H1 (cell line): ENCODE measurements around the gene UGT1A9. TPM values are rescaled to one million over a fixed set of nuclear protein-coding genes. Genes with fewer than 3 reads are reported as not detected.
A peak's percentile ranks its signal among the peaks of the same experiment; 100 is the strongest.

Experiments used
- CTCF ChIA-PET: fragments of 300-600 bp; sonication (Branson Sonifier 250); formaldehyde crosslinking; loops from one replicate; lab custom pipeline; 2021; ENCODE audit not compliant: partially characterized antibody; lab: Charles Lee
- POLR2A ChIA-PET: fragments of 300-600 bp; sonication (Branson Sonifier 250); formaldehyde crosslinking; loops from one replicate; lab custom pipeline; 2021; ENCODE audit warnings: inconsistent platforms; ENCODE audit not compliant: partially characterized antibody; lab: Charles Lee
- DNase-seq, 2 experiments: peaks; one replicate each; pipeline versions ENCODE4 v3.0.0 to v3.0.0-alpha.2; 2010 to 2022; ENCODE audit warnings: low spot score in 2 of 2, low read depth in 1 of 2, mixed read lengths in 1 of 2
- FAIRE-seq: peaks from 2 replicates; lab custom pipeline; 2011; peaks lifted over from hg19 to GRCh38; lab: Jason Lieb, UNC
- H2AFZ ChIP-seq: 2 replicates; pipeline ENCODE4 v1.8.1; 2012; ENCODE audit warnings: low read length, inconsistent platforms
- H2AK5ac ChIP-seq: 2 replicates; pipeline ENCODE4 v1.6.1; 2013; ENCODE audit warnings: low read depth, low read length
- H2BK120ac ChIP-seq: replicated peaks from 2 replicates; pipeline ENCODE3; 2013; ENCODE audit warnings: low read depth, low read length, inconsistent platforms
- H2BK12ac ChIP-seq: 2 replicates; pipeline ENCODE4 v1.6.1; 2013; ENCODE audit warnings: low read depth, low read length
- H2BK15ac ChIP-seq: 2 replicates; pipeline ENCODE4 v1.6.1; 2013; ENCODE audit warnings: low read length
- H2BK20ac ChIP-seq: 2 replicates; pipeline ENCODE4 v1.6.1; 2013; ENCODE audit warnings: low read length
- H2BK5ac ChIP-seq: 2 replicates; pipeline ENCODE4 v1.6.1; 2013; ENCODE audit warnings: low read depth, low read length
- H3K14ac ChIP-seq: 2 replicates; pipeline ENCODE4 v1.6.1; 2013; ENCODE audit warnings: inconsistent platforms; ENCODE audit not compliant: insufficient read length
- H3K18ac ChIP-seq: 2 replicates; pipeline ENCODE4 v1.6.1; 2013; ENCODE audit warnings: low read length; ENCODE audit errors: extremely low read depth
- H3K23ac ChIP-seq: 2 replicates; pipeline ENCODE4 v1.6.1; 2013; ENCODE audit warnings: inconsistent platforms; ENCODE audit not compliant: insufficient read length
- H3K23me2 ChIP-seq: 2 replicates; pipeline ENCODE4 v1.6.1; 2013; ENCODE audit warnings: low read depth, low read length
- H3K27ac ChIP-seq: 2 replicates; pipeline ENCODE4 v1.6.1; 2011; ENCODE audit warnings: low read depth, low read length, inconsistent platforms
- H3K27me3 ChIP-seq, 4 experiments: replicated peaks in 1 of 4; 1 replicate in 1 of 4; 2 replicates in 3 of 4; pipeline versions ENCODE4 v1.6.1 to v1.8.1; 2011 to 2013; ENCODE audit warnings: low read length in 3 of 4, mild to moderate bottlenecking in 3 of 4, inconsistent platforms in 2 of 4, mixed read lengths in 2 of 4, moderate library complexity in 1 of 4; ENCODE audit not compliant: control insufficient read depth in 3 of 4, insufficient read depth in 3 of 4; ENCODE audit errors: extremely low read depth in 1 of 4
- H3K36me3 ChIP-seq, 4 experiments: 2 replicates each; pipeline versions ENCODE4 v1.6.1 to v1.8.1; 2011 to 2013; ENCODE audit warnings: mild to moderate bottlenecking in 4 of 4, low read length in 3 of 4, moderate library complexity in 2 of 4, control low read depth in 1 of 4, inconsistent platforms in 1 of 4; ENCODE audit not compliant: insufficient read depth in 4 of 4, control insufficient read depth in 2 of 4
- H3K4ac ChIP-seq: replicated peaks from 2 replicates; pipeline ENCODE3; 2013; ENCODE audit warnings: low read length, low read depth, mixed read lengths, inconsistent platforms; ENCODE audit not compliant: insufficient read length
- H3K4me1 ChIP-seq, 4 experiments: replicated peaks in 1 of 4; 1 replicate in 1 of 4; 2 replicates in 3 of 4; pipeline versions ENCODE4 v1.6.1 to v1.8.1; 2011 to 2013; ENCODE audit warnings: low read length in 3 of 4, inconsistent platforms in 2 of 4, mixed read lengths in 1 of 4; ENCODE audit not compliant: insufficient read depth in 4 of 4, control insufficient read depth in 3 of 4
- H3K4me2 ChIP-seq, 2 experiments: 2 replicates each; pipeline versions ENCODE4 v1.6.1 to v1.8.1; 2011 to 2013; ENCODE audit warnings: low read depth in 2 of 2, low read length in 2 of 2, control low read depth in 1 of 2, inconsistent platforms in 1 of 2, mild to moderate bottlenecking in 1 of 2; ENCODE audit not compliant: insufficient read depth in 1 of 2
- H3K4me3 ChIP-seq, 4 experiments: fragments of 200-600, 300-600 bp in 1 of 4; sonication (generic), shearing (Covaris generic), sonication (Bioruptor Twin) in 1 of 4; 2 replicates each; pipeline versions ENCODE4 v1.5.1 to v1.8.1; 2011 to 2016; ENCODE audit warnings: low read length in 4 of 4, low read depth in 3 of 4, control low read depth in 2 of 4, inconsistent platforms in 2 of 4, mild to moderate bottlenecking in 2 of 4, mixed read lengths in 1 of 4, moderate library complexity in 1 of 4; ENCODE audit not compliant: insufficient read depth in 2 of 4; ENCODE audit errors: extremely low read depth in 1 of 4
- H3K56ac ChIP-seq: replicated peaks from 2 replicates; pipeline ENCODE3; 2013; ENCODE audit warnings: low read depth, mild to moderate bottlenecking, mixed read lengths, low read length, inconsistent platforms; ENCODE audit not compliant: insufficient read length
- H3K79me1 ChIP-seq: 2 replicates; pipeline ENCODE4 v1.6.1; 2013; ENCODE audit warnings: low read depth, low read length, control low read depth
- H3K79me2 ChIP-seq, 2 experiments: 2 replicates each; pipeline versions ENCODE4 v1.6.1 to v1.8.1; 2012 to 2013; ENCODE audit warnings: low read length in 2 of 2, mild to moderate bottlenecking in 2 of 2, inconsistent platforms in 1 of 2; ENCODE audit not compliant: insufficient read depth in 2 of 2, control insufficient read depth in 1 of 2
- H3K9ac ChIP-seq, 4 experiments: replicated peaks in 1 of 4; 1 replicate in 1 of 4; 2 replicates in 3 of 4; pipeline versions ENCODE4 v1.6.1 to v1.8.1; 2011 to 2013; ENCODE audit warnings: low read depth in 3 of 4, low read length in 3 of 4, control low read depth in 2 of 4, mild to moderate bottlenecking in 2 of 4, moderate library complexity in 2 of 4, inconsistent platforms in 1 of 4; ENCODE audit errors: extremely low read depth in 1 of 4
- H3K9me3 ChIP-seq, 2 experiments: 2 replicates each; pipeline versions ENCODE4 v1.6.1 to v1.8.1; 2012 to 2013; ENCODE audit warnings: mild to moderate bottlenecking in 2 of 2, moderate library complexity in 2 of 2, control low read depth in 1 of 2, inconsistent platforms in 1 of 2, low read depth in 1 of 2, low read length in 1 of 2, mixed read lengths in 1 of 2; ENCODE audit not compliant: insufficient read depth in 2 of 2
- H4K20me1 ChIP-seq, 2 experiments: replicated peaks in 1 of 2; 2 replicates each; pipeline versions ENCODE3 to v1.8.1; 2011 to 2013; ENCODE audit warnings: inconsistent platforms in 2 of 2, low read length in 2 of 2, mild to moderate bottlenecking in 1 of 2; ENCODE audit not compliant: insufficient read depth in 2 of 2, control insufficient read depth in 1 of 2
- H4K5ac ChIP-seq: 2 replicates; pipeline ENCODE4 v1.6.1; 2013; ENCODE audit warnings: low read length, low read depth, mixed read lengths, inconsistent platforms; ENCODE audit not compliant: insufficient read length
- H4K8ac ChIP-seq: 2 replicates; pipeline ENCODE4 v1.8.0; 2013; ENCODE audit warnings: mild to moderate bottlenecking, moderate library complexity, low read length, inconsistent platforms; ENCODE audit not compliant: insufficient read depth; ENCODE audit errors: extremely low read depth
- H4K91ac ChIP-seq: replicated peaks from 2 replicates; pipeline ENCODE3; 2013; ENCODE audit warnings: low read length, mixed read lengths, inconsistent platforms; ENCODE audit not compliant: insufficient read length
- ASH2L ChIP-seq: fragments of 200-600, 300-600 bp; sonication (generic); IDR thresholded peaks from one replicate; pipeline ENCODE4 v1.7.1; 2017; ENCODE audit warnings: low read length
- CBX5 ChIP-seq: fragments of 300-800, 300-1000 bp; sonication (generic); IDR thresholded peaks from 2 replicates; pipeline ENCODE4 v1.7.1; 2016; ENCODE audit warnings: antibody characterized with exemption, low read length, low read depth
- EP300 ChIP-seq, 2 experiments: IDR thresholded peaks; 1 replicate in 1 of 2; 2 replicates in 1 of 2; pipeline ENCODE4 v1.6.1; 2011 to 2012; ENCODE audit warnings: low read depth in 2 of 2, low read length in 2 of 2, mild to moderate bottlenecking in 2 of 2, borderline replicate concordance in 1 of 2, inconsistent platforms in 1 of 2, moderate library complexity in 1 of 2
- GABPA ChIP-seq: IDR thresholded peaks from 2 replicates; pipeline ENCODE4 v1.6.1; 2011; ENCODE audit warnings: mild to moderate bottlenecking, low read length, moderate library complexity, borderline replicate concordance; ENCODE audit not compliant: insufficient read depth
- KDM1A ChIP-seq: fragments of 200-600, 300-600 bp; sonication (generic); IDR thresholded peaks from 2 replicates; pipeline ENCODE4 v1.7.1; 2016; ENCODE audit warnings: mild to moderate bottlenecking, low read length, borderline replicate concordance
- POLR2A ChIP-seq, 2 experiments: IDR thresholded peaks; 1 replicate in 1 of 2; 2 replicates in 1 of 2; pipeline ENCODE4 v1.6.1; 2011; ENCODE audit warnings: low read depth in 2 of 2, low read length in 2 of 2, mild to moderate bottlenecking in 2 of 2; ENCODE audit errors: control extremely low read depth in 1 of 2
- POLR2AphosphoS5 ChIP-seq: IDR thresholded peaks from 2 replicates; pipeline ENCODE4 v1.6.1; 2011; ENCODE audit warnings: low read depth, low read length
- RFX5 ChIP-seq: IDR thresholded peaks from 2 replicates; pipeline ENCODE4 v1.6.1; 2011; ENCODE audit warnings: low read depth, low read length, improper control_type of control experiment, borderline replicate concordance
- RXRA ChIP-seq: IDR thresholded peaks from 2 replicates; pipeline ENCODE4 v1.6.1; 2011; ENCODE audit warnings: low read depth, mild to moderate bottlenecking, low read length, moderate library complexity; ENCODE audit not compliant: insufficient read depth
- SIN3A ChIP-seq, 2 experiments: IDR thresholded peaks in 1 of 2; conservative IDR thresholded peaks in 1 of 2; 2 replicates each; pipeline ENCODE4 v1.6.1; 2011 to 2012; ENCODE audit warnings: low read length in 2 of 2, improper control_type of control experiment in 1 of 2, low read depth in 1 of 2, mild to moderate bottlenecking in 1 of 2
- SIRT6 ChIP-seq: IDR thresholded peaks from one replicate; pipeline ENCODE4 v1.7.1; 2012; ENCODE audit warnings: low read length, inconsistent platforms
- SRF ChIP-seq: IDR thresholded peaks from 2 replicates; pipeline ENCODE4 v1.6.1; 2011; ENCODE audit warnings: mild to moderate bottlenecking, low read depth, low read length, moderate library complexity
- whole genome bisulfite sequencing, 2 experiments: shearing (Covaris generic) in 1 of 2; methylation state at CpG; one replicate each; pipeline versions ENCODE4 v1.1.6 to v1.1.7; 2013 to 2015; ENCODE audit warnings: low lambda C conversion rate in 2 of 2, mixed read lengths in 2 of 2, inconsistent platforms in 1 of 2, low coverage in 1 of 2, missing lambda C conversion rate in 1 of 2; ENCODE audit not compliant: insufficient replicate concordance in 2 of 2, insufficient coverage in 1 of 2, insufficient read length in 1 of 2; ENCODE audit errors: extremely low coverage in 1 of 2, missing lambda C conversion rate in 1 of 2; 5-methylcytosine and 5-hydroxymethylcytosine counted together
- polyA plus RNA-seq, 7 experiments: library from polyadenylated mRNA; depleted of rRNA in 3 of 7; stranded (reverse) in 5 of 7; unstranded in 2 of 7; fragments of >200 nt in 5 of 7; fragments of 200-250 nt in 2 of 7; gene quantifications; 1 replicate in 5 of 7; 2 replicates in 1 of 7; 4 replicates in 1 of 7; pipeline versions ENCODE4 v1.2.1 to v1.2.3, GENCODE V29; 2011 to 2013; ENCODE audit warnings: missing spikeins in 2 of 7, mixed read lengths in 2 of 7
- total RNA-seq: library from RNA; stranded (reverse); fragmentation: NEBNext Ultra II Directional; extraction: Animal tissue kit (Norgen Biotek cat#: 25700); gene quantifications from 2 replicates; pipeline ENCODE4 v1.2.1, GENCODE V29; 2021

Gene UGT1A9
- total and polyA plus RNA-seq, 2 of the 8 experiments (the other 6 are each of a cell fraction or from before 2014, with no cell fraction given): not detected

- no peaks in the 10 kb centered on the region for H3K36me3 ChIP-seq
- H3K23me2 ChIP-seq: no peaks in the 10 kb centered on the region
- peaks cover 0 to 5% of the 10 kb centered on the region in 2 experiments; a peak in 2 of 4 replicates for H3K9me3 ChIP-seq
- no peak overlapping the region for H3K56ac ChIP-seq
- TF ChIP-seq KDM1A (no peak), EP300 (IDR thresholded peaks at IDR 0.05; ENCODE audit: borderline replicate concordance in 1 of 2, low read depth in 2 of 2, low read length in 2 of 2) (no peak), SRF (no peak), CBX5 (no peak), SIRT6 (no peak), RXRA (no peak), GABPA (no peak), POLR2AphosphoS5 (no peak), SIN3A (conservative IDR thresholded peaks at IDR 0.05 in 1 of 2, IDR thresholded peaks at IDR 0.05 in 1 of 2; ENCODE audit: low read depth in 1 of 2, low read length in 2 of 2) (no peak), RFX5 (no peak), POLR2A (IDR thresholded peaks at IDR 0.05; ENCODE audit: control extremely low read depth in 1 of 2, low read depth in 2 of 2, low read length in 2 of 2) (no peak), ASH2L (no peak)
- H4K8ac ChIP-seq: no peak overlapping the region
- WGBS, 2 experiments: 94% methylated on average over 5 of the region's 7 CpGs; no CpG with 5 or more reads in 1 of the 2 experiments
- H3K14ac ChIP-seq: no peak overlapping the region
- H3K18ac ChIP-seq: no peak overlapping the region
- no peak overlapping the region for H3K4me3 ChIP-seq
- no peaks in the 10 kb centered on the region for H4K20me1 ChIP-seq
- no peak overlapping the region for H2BK5ac ChIP-seq
- DNase-seq (peak in 1 of 2 experiments; percentile 22), FAIRE-seq (no peak)
- H2AFZ ChIP-seq: no peak overlapping the region
- H3K4me2 ChIP-seq: no peak overlapping the region
- no peak overlapping the region for H3K9ac ChIP-seq
- no peak overlapping the region for H3K4ac ChIP-seq
- POLR2A ChIA-PET: no interaction called here
- H3K4me1 ChIP-seq: no peaks in the 10 kb centered on the region
- no peak overlapping the region for H3K23ac ChIP-seq
- no peaks in the 10 kb centered on the region for H3K79me2 ChIP-seq
- H2BK20ac ChIP-seq: no peak overlapping the region
- H4K5ac ChIP-seq: no peak overlapping the region
- no peaks in the 10 kb centered on the region for H3K79me1 ChIP-seq
- H2AK5ac ChIP-seq: no peak overlapping the region
- H2BK15ac ChIP-seq: no peak overlapping the region
- H2BK12ac ChIP-seq: no peak overlapping the region
- H3K27ac ChIP-seq: no peak overlapping the region
- no peak overlapping the region for H2BK120ac ChIP-seq
- H4K91ac ChIP-seq: no peak overlapping the region
- no peaks in the 10 kb centered on the region for H3K27me3 ChIP-seq
- CTCF ChIA-PET: interaction anchor here (0.6 to 1.2 kb wide), 2 partner anchors 43 to 506 kb away, joined by 3 to 4 read pairs; no protein-coding TSS in a partner anchor
Observed at GRCh38 chr2:233789554-233789953, 117.9 kb downstream of the UGT1A9 start.
